Sigmoid colon (tissue), 4 donors: ENCODE data around the gene N4BP2.

Experiments used
- EP300 ChIP-seq, 4 donors: sonication (generic); formaldehyde crosslinking; IDR thresholded peaks; one replicate each; pipeline ENCODE4 v1.6.1; 2017; ENCODE audit warnings: antibody characterized with exemption in 4 of 4
- POLR2A ChIP-seq, 2 donors: fragments of 450-650 bp; IDR thresholded peaks; one replicate each; pipeline ENCODE4 v1.6.1; 2016; ENCODE audit warnings: antibody characterized with exemption in 2 of 2, mild to moderate bottlenecking in 2 of 2, moderate library complexity in 2 of 2
- POLR2AphosphoS5 ChIP-seq, 4 donors: sonication (generic); formaldehyde crosslinking; IDR thresholded peaks; one replicate each; pipeline ENCODE4 v1.6.1; 2017; ENCODE audit warnings: antibody characterized with exemption in 4 of 4
- TF ChIP-seq, protein P1 (sequence below), 4 experiments: fragments of 450-650 bp in 3 of 4; fragments of 200-600 bp in 1 of 4; IDR thresholded peaks; one replicate each; pipeline ENCODE4 v1.5.1; 2016 to 2019; ENCODE audit warnings: antibody characterized with exemption in 4 of 4, mild to moderate bottlenecking in 3 of 4, moderate library complexity in 2 of 4

GRCh38 chr4:40190465-40190864, 133.8 kb downstream of the N4BP2 start:
- TF ChIP-seq EP300 (IDR thresholded peaks at IDR 0.05) (no peak), POLR2A (IDR thresholded peaks at IDR 0.05) (no peak), POLR2AphosphoS5 (IDR thresholded peaks at IDR 0.05) (no peak)
- TF ChIP-seq, protein P1, sequence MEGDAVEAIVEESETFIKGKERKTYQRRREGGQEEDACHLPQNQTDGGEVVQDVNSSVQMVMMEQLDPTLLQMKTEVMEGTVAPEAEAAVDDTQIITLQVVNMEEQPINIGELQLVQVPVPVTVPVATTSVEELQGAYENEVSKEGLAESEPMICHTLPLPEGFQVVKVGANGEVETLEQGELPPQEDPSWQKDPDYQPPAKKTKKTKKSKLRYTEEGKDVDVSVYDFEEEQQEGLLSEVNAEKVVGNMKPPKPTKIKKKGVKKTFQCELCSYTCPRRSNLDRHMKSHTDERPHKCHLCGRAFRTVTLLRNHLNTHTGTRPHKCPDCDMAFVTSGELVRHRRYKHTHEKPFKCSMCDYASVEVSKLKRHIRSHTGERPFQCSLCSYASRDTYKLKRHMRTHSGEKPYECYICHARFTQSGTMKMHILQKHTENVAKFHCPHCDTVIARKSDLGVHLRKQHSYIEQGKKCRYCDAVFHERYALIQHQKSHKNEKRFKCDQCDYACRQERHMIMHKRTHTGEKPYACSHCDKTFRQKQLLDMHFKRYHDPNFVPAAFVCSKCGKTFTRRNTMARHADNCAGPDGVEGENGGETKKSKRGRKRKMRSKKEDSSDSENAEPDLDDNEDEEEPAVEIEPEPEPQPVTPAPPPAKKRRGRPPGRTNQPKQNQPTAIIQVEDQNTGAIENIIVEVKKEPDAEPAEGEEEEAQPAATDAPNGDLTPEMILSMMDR (IDR thresholded peaks at IDR 0.05): no peak
